Measurements from ENCODE around the gene CUL4A.

CUL4A gene

DNA sequence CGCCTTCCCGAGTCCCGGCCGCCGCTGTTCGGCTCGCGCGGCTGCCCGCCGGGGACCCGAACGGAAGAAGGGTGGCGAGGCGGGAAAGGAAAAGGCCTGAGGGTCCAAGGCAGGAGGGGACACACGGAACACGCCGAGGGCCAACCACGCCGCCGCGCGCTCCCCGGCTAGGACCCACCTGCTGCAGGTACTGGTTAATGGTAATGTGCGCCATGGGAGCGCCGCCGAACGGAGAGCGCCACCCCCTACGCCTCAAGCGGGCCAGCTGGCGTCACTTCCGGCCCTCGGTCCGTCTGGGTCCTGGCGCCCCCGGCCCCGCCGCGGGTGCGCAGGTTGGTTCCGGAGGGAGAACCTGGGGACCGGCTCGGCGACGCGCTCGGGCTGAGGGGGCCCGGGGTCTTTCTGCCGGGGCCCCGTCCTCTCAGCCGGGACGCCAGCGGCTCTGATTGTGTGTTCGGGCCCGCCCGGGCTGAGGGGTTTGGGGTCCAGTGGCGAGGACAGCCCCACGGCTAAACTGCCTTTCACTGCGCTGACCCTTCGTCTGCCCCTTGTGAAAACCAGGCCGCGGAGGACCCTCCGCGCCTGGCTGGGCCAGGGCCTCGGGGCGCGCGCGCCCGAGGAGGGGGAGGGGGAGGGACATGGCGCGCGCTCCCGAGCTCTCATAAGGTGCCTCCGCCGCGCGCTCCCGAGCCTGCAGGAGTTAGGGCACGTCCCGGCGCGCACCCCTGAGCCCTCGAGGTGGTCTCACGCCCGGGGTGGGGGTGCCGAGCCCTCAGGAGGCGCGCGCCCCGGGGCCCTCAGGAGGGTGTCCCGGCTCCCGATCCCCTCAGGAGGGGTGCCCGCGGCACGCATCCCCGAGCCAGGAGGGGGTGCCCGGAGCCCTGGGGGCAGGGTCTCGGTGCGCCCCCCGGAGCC, 735 bp upstream of the CUL4A start, which contains the start of gene PCID2:
Gene PCID2, minus strand, starts transcription at position 249 of the 915 bp plus-strand sequence. Its CDS starts 35 bp downstream, at position 214.
- DNase-seq = peak; percentile 28

- DNase-seq = no peak
Observed at GRCh38 chr13:113209759-113210421, 477 bp downstream of the CUL4A start.

DNA sequence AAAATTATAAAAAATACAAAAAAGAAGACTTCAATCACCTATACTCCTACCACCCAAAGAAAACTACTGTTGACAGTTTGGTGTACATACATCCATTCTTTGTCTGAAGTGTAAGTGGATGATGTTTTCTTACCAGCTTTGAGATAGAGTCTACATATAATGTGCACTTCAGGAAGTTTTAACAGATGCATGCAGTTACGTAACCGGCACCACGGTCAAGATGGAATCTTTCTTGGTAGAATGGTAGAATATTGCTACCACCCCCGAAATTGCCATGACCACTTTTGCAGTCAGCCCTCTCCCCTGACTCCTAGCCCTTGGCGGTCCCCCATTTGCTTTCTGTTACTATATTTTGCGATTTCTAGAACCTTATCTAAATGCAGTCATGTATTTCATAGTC, 1.4 kb downstream of the CUL4A start:
- DNase-seq = no peak

DNA sequence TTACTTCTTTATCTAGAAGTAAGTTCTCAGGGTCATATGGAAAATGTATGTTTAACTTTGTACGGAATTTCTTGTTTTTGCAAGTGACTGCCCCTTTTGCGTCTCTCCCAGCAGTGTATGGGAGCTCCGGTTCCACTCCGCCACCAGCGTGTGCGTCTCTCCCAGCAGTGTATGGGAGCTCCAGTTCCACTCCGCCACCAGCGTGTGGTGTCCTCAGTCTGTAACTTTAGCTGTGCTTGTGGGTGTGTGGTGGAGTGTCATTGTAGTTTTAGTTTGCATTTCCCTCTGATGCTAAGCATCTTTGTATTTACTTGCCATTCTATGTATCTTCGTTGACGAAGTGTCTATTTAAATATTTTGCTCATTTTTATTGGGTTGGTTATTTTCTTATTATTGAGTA, 2.4 kb downstream of the CUL4A start:
- no peak for DNase-seq

GRCh38 chr13:113216254-113217048, 7.0 kb downstream of the CUL4A start:
- DNase-seq = no peak

DNA sequence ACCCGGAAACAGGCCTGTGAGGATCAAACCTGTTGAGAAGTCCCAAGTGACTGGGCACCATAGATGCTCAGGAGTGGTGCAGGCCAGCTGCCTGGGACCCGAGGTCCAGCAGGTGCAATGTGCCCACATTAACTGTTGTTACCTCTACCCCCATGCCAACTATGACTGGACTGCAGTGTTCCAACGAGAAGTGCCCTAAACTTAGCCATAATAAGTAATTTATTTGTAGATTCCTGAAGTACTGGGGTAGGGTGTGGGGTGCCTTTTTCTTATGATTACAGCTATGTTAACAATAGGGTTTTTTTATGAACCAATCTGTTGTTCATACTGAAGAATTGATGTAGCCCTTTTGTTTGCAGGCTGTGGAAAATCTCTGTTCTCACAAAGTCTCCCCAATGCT, 9.2 kb downstream of the CUL4A start:
- no peak for DNase-seq

DNA sequence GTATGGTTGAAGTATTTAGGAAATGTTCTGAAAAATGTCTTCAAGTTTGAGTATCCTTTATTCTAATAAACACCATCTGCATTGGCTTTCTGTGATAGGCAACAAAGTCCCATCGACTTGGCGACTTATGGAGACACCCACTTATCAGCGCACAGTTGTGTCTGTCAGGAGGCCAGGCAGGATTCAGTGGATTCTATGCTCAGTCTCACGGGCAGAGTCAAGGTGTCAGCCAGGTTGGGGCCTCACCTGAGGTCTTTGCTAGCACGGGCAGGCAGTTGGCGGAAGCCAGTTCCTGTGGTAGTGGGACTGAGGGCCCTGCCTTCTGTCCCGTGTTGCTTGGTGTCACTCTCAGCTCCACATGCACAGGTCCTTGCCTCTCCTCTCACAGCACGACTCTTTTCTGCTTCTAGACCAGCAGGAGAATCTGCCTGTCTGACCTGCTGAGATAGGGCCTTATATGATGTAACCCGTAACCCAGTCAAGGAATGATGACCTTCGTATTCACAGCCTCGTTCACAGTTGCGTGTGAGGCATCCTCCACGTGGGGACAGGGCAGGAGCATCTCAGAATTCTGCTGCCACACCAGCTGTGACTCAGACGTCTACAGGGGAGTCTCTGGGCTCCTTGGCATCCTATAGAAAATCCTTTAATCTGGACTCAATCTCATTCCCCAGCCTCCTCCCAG, 10.0 kb downstream of the CUL4A start:
- no peak for DNase-seq

DNA sequence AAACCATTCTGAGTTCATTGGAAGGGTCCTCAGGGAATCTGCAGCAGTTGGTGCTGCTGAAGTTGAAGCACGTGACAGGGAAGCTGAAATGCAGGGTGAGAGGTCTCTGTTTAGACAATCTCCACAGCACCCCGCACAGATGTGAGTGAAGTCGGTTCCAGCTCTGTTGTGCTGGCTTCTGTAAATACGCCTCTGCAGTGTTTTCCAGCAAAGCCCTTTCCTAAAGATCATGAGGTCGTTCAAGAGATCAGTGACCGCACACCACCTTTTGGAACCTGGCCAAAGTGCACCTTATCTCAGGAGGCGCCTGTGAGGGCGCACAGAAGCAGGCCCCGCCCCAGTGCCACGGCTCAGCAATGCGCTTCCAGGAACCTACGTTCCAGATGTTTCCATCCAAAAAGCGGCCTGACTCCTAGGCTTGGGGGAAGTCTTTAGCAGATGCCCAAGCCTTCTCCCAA, 10.8 kb downstream of the CUL4A start:
- no peak for DNase-seq

DNA sequence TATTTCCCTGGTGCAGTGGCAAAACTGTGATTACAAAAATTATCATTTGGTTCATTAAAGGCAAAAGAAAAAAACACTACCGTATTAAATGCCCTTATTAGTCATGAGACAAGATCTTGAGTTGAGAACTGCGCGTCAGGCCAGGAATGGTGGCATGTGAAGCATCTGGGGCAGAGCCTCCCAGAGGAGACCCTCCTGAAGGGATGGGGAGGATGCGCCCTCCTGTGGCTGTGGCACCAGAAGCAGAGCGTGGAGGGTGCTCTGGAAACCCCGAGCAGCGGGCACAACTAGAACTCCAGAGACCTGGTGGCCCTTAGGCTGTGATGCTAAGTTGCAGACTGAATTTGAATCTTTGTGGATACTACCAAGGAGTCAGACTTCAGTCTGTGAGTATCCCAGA, 11.5 kb downstream of the CUL4A start:
- no peak for DNase-seq

DNA sequence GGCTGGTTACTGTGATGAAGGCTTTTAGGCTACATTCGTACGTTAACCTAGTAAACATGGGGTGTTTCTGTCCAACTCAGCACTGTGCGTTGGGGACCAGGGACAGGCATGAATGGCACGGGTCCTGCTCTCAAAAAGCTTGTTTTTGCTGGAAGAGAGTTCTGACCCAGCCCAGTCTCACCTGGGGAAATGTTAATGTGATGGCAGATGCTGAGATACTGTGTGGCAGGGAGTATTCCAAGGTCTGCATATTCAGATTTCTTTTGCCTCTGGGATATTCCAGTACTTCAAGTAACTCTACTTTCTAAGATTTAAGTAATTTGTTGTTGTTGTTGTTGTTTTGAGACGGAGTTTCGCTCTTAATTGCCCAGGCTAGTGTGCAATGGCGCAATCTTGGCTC, 13.7 kb downstream of the CUL4A start:
- no peak for DNase-seq

GRCh38 chr13:113224486-113224885, 15.1 kb downstream of the CUL4A start:
- DNase-seq = no peak

- DNase-seq = no peak
Observed at GRCh38 chr13:113225515-113225914, 16.1 kb downstream of the CUL4A start.

DNA sequence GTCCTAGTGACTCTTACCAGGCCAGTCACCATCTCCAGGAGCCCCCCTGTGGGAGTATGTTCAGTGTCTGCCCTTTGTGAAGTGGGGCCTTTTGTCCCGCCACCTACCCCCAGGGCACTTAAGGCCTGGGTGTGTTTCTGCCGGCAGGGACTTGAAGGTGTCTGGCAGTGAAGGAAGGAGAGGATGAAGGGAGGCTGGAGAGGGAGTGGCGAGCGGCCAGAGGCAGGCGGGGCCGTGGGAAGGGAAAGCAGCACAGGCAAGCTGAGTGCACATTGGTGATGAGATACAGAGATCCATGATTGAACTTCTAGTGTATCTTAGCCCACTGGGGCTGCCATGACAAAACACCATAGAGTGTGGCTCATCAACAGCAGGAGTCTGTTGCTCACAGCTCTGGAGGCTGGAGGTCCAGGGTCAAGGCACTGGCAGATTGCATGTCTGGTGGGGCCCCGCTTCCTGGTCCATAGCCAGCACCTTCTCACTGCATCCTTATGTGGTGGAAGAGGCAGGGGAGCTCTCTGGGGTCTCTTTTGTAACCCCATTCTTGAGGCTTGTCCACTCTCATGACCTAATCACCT, 17.5 kb downstream of the CUL4A start:
- DNase-seq = no peak

DNA sequence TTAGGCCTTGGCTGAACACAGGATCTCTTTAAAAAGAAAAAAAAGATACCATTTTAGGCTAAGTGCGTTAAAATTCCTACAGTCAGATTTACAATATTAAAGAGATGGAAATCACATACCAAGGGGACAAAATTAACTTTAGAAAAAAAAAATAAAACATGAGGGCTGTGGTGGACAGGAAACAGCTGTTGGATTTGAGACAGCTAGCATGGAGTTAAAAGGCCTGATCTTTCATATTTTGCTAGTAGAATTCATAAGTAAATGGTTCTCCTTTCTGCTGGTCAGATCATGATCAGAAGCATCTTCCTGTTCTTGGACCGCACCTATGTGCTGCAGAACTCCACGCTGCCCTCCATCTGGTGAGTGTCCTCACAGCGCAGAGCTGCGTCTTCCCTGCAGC, 19.7 kb downstream of the CUL4A start:
- no peak for DNase-seq

- no peak for DNase-seq
Observed at GRCh38 chr13:113229791-113230190, 20.4 kb downstream of the CUL4A start.

DNA sequence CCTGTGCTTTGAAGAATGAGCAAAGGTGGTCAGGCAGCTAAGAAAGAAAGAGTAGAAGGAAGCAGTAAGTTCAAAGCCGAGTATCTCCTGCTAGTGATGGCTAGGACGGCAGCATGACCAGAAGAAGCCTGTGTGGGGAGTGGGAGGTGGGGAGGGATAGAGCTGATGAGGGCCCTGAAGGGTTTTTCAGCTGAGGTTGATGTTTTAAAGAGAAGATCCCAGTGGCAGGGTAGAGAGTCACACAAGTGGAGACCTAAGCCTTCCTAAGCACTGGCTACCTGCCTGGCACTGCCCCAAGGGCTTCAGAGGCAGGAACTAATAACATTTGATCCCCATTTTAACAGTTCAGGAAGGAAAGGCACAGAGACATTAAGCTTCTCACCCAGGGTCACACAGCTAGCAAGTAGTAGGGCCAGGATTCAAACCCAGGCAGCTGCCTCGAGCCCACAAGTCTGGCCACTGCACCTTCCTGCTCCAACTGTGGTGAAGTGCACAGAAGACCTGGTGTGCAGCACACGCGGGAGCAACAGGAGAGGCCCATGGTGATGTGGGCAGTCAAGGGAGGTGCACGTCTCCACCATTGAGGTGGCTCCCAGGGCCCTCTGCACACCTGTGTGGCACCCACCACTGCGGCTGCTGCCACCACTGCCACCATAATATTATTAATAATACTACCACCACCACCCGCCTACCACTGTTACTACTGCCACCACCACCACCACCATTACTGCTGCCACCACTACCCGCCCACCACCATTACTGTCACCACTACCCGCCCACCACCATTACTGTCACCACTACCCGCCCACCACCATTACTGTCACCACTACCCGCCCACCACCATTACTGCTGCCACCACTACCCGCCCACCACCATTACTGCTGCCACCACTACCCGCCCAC, 22.1 kb downstream of the CUL4A start:
- no peak for DNase-seq

GRCh38 chr13:113232208-113233003, 23.0 kb downstream of the CUL4A start:
- DNase-seq = no peak

GRCh38 chr13:113233101-113233500, 23.7 kb downstream of the CUL4A start:
- no peak for DNase-seq

DNA sequence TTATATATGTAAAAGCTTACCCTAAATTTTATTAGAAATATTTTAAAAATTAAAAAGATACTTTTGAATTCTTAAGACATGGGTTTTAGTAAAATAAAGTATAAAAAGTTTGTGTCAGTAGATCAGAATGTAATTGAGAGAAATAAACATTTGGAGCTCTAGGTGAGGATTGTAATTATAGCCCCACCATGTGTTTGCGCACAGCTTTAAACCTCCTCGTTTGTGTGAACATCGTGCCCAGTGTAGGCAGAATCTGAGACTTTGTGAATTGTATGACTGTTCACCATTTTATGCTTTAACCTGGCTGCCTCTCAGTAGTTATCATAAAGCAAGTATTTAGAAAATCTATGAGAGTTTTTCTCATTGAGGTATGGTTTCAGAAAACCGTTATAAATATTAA, 29.1 kb downstream of the CUL4A start:
- DNase-seq = no peak

GRCh38 chr13:113239357-113239756, 29.9 kb downstream of the CUL4A start:
- DNase-seq = no peak

Data from cortex of kidney (tissue), 1 donor.